Large intestine (tissue), 3 donors: ENCODE measurements around the gene ANKMY1. TPM values are rescaled to one million over a fixed set of nuclear protein-coding genes. Genes with fewer than 3 reads are reported as not detected.
"Not testable (repeated sequence)": the region's sequence is repeated elsewhere in the genome, so short reads cannot be mapped to it uniquely, and the experiment has no call there.

Experiments
- DNase-seq, 2 donors: peaks; one replicate each; pipeline versions ENCODE4 v3.0.0 to v3.0.0-alpha.2; 2013
- H3K27ac ChIP-seq: one replicate; pipeline ENCODE4 v1.5.1; 2013; ENCODE audit warnings: low read length
- H3K27me3 ChIP-seq: 2 replicates; pipeline ENCODE4 v1.6.1; 2013; ENCODE audit warnings: low read length; ENCODE audit not compliant: control insufficient read depth, insufficient read depth
- H3K36me3 ChIP-seq: 2 replicates; pipeline ENCODE4 v1.6.1; 2013; ENCODE audit warnings: low read length; ENCODE audit not compliant: control insufficient read depth, insufficient read depth
- H3K4me1 ChIP-seq: one replicate; pipeline ENCODE4 v1.6.1; 2013; ENCODE audit warnings: low read length; ENCODE audit not compliant: control insufficient read depth, insufficient read depth
- H3K4me3 ChIP-seq: one replicate; pipeline ENCODE4 v1.5.1; 2013; ENCODE audit warnings: low read length
- H3K9me3 ChIP-seq: one replicate; pipeline ENCODE4 v1.6.1; 2013; ENCODE audit warnings: mild to moderate bottlenecking, low read depth, low read length, moderate library complexity; ENCODE audit not compliant: control insufficient read depth
- WGBS: methylation state at CpG from one replicate; pipeline ENCODE4 v1.1.5; 2013; ENCODE audit warnings: low lambda C conversion rate; ENCODE audit not compliant: insufficient coverage; 5-methylcytosine and 5-hydroxymethylcytosine counted together
- polyA plus RNA-seq: library from polyadenylated mRNA; unstranded; fragments of 120-200 nt; gene quantifications from one replicate; pipeline ENCODE4 v1.2.1, GENCODE V29; 2013

Gene ANKMY1
- polyA plus RNA-seq, 1 donor, result 14.0 TPM

GRCh38 chr2:240527153-240527750 is 30.5 kb downstream of the ANKMY1 start:
- Histone ChIP-seq H3K9me3 (peaks cover 59% of the 10 kb centered on the region), H3K36me3 (peaks cover 38% of the 10 kb centered on the region)

GRCh38 chr2:240526521-240526920 is 31.3 kb downstream of the ANKMY1 start:
- Histone ChIP-seq H3K4me3 (no peak overlapping the region), H3K27ac (no peak overlapping the region), H3K4me1 (no peaks in the 10 kb centered on the region), H3K36me3 (peaks cover 38% of the 10 kb centered on the region), H3K27me3 (no peaks in the 10 kb centered on the region), H3K9me3 (peaks cover 52% of the 10 kb centered on the region)
- no peak for DNase-seq
- no CpG with 5 or more reads among the region's 4 CpGs for WGBS

More at GRCh38 chr2:240527153-240527750, 30.5 kb downstream of the ANKMY1 start:
- Histone ChIP-seq H3K27me3 (no peaks in the 10 kb centered on the region), H3K27ac (no peak overlapping the region), H3K4me1 (no peaks in the 10 kb centered on the region), H3K4me3 (no peak overlapping the region)
- 65% methylated on average over 2 of the region's 3 CpGs for WGBS
- DNase-seq, result no peak

- no peak for DNase-seq
- H3K27me3 ChIP-seq, result no peaks in the 10 kb centered on the region
- no CpG with 5 or more reads among the region's 6 CpGs for WGBS
- H3K4me1 ChIP-seq, result no peaks in the 10 kb centered on the region
- no peak overlapping the region for H3K27ac ChIP-seq
- H3K36me3 ChIP-seq, result peaks cover 38% of the 10 kb centered on the region
- peaks cover 47% of the 10 kb centered on the region for H3K9me3 ChIP-seq
- H3K4me3 ChIP-seq, result no peak overlapping the region
Observed at GRCh38 chr2:240525802-240526201, 32.0 kb downstream of the ANKMY1 start.

GRCh38 chr2:240524963-240525718 is 32.6 kb downstream of the ANKMY1 start:
- Histone ChIP-seq H3K36me3 (peaks cover 38% of the 10 kb centered on the region), H3K9me3 (peaks cover 52% of the 10 kb centered on the region), H3K27me3 (peaks cover 6% of the 10 kb centered on the region), H3K4me3 (no peak overlapping the region), H3K27ac (no peak overlapping the region), H3K4me1 (no peaks in the 10 kb centered on the region)
- WGBS, result no CpG with 5 or more reads among the region's 8 CpGs
- DNase-seq, result no peak

- no CpG with 5 or more reads among the region's 32 CpGs for WGBS
- peaks cover 41% of the 10 kb centered on the region for H3K9me3 ChIP-seq
- peaks cover 15% of the 10 kb centered on the region for H3K27me3 ChIP-seq
- no peaks in the 10 kb centered on the region for H3K4me1 ChIP-seq
- H3K27ac ChIP-seq, result no peak overlapping the region
- H3K36me3 ChIP-seq, result peaks cover 33% of the 10 kb centered on the region
- H3K4me3 ChIP-seq, result no peak overlapping the region
- DNase-seq, result no peak
Observed at GRCh38 chr2:240523451-240524281, 34.1 kb downstream of the ANKMY1 start.

GRCh38 chr2:240522406-240522805 is 35.4 kb downstream of the ANKMY1 start:
- Histone ChIP-seq H3K9me3 (peaks cover 37% of the 10 kb centered on the region), H3K4me1 (no peaks in the 10 kb centered on the region), H3K27ac (no peak overlapping the region), H3K36me3 (peaks cover 33% of the 10 kb centered on the region), H3K4me3 (no peak overlapping the region), H3K27me3 (peaks cover 15% of the 10 kb centered on the region)
- WGBS, result no CpG with 5 or more reads among the region's 12 CpGs
- no peak for DNase-seq

- not testable (repeated sequence) for H3K4me3 ChIP-seq, H3K4me1 ChIP-seq, H3K27ac ChIP-seq, DNase-seq
- Histone ChIP-seq H3K9me3 (peaks cover 32% of the 10 kb centered on the region), H3K27me3 (peaks cover 15% of the 10 kb centered on the region), H3K36me3 (peaks cover 33% of the 10 kb centered on the region)
- 100% methylated on average over 1 of the region's 5 CpGs for WGBS
Observed at GRCh38 chr2:240521885-240522284, 35.9 kb downstream of the ANKMY1 start.

GRCh38 chr2:240520974-240521350 is 36.8 kb downstream of the ANKMY1 start:
- Histone ChIP-seq H3K9me3 (peaks cover 26% of the 10 kb centered on the region), H3K36me3 (peaks cover 29% of the 10 kb centered on the region), H3K27ac (no peak overlapping the region), H3K4me1 (no peaks in the 10 kb centered on the region), H3K27me3 (peaks cover 15% of the 10 kb centered on the region), H3K4me3 (no peak overlapping the region)
- no peak for DNase-seq
- WGBS, result no CpG with 5 or more reads among the region's 12 CpGs

- peaks cover 15% of the 10 kb centered on the region for H3K27me3 ChIP-seq
- no peak for DNase-seq
- H3K4me3 ChIP-seq, result no peak overlapping the region
- no CpG with 5 or more reads among the region's 52 CpGs for WGBS
- H3K4me1 ChIP-seq, result no peaks in the 10 kb centered on the region
- H3K27ac ChIP-seq, result no peak overlapping the region
- H3K36me3 ChIP-seq, result peaks cover 23% of the 10 kb centered on the region
- H3K9me3 ChIP-seq, result peaks cover 20% of the 10 kb centered on the region
Observed at GRCh38 chr2:240520130-240520973, 37.4 kb downstream of the ANKMY1 start.
